Effector CD4-positive, alpha-beta T cell (primary cell): Measurements from ENCODE around the gene SSBP2.

Source experiments
- DNase-seq: peaks from one replicate; pipeline ENCODE4 v3.0.0-alpha.2; 2020

The SSBP2 gene

GRCh38 chr5:81363093-81363871 is 387.6 kb downstream of the SSBP2 start:
- no peak for DNase-seq
